Midbrain (tissue), 1 donor: ENCODE results near the gene RFX6.
"Not testable (repeated sequence)": the region's sequence is repeated elsewhere in the genome, so short reads cannot be mapped to it uniquely, and the experiment has no call there.

Experiments used
- DNase-seq: peaks from one replicate; lab custom pipeline; 2025; lab: John Stamatoyannopoulos, UW

The RFX6 gene, protein sequence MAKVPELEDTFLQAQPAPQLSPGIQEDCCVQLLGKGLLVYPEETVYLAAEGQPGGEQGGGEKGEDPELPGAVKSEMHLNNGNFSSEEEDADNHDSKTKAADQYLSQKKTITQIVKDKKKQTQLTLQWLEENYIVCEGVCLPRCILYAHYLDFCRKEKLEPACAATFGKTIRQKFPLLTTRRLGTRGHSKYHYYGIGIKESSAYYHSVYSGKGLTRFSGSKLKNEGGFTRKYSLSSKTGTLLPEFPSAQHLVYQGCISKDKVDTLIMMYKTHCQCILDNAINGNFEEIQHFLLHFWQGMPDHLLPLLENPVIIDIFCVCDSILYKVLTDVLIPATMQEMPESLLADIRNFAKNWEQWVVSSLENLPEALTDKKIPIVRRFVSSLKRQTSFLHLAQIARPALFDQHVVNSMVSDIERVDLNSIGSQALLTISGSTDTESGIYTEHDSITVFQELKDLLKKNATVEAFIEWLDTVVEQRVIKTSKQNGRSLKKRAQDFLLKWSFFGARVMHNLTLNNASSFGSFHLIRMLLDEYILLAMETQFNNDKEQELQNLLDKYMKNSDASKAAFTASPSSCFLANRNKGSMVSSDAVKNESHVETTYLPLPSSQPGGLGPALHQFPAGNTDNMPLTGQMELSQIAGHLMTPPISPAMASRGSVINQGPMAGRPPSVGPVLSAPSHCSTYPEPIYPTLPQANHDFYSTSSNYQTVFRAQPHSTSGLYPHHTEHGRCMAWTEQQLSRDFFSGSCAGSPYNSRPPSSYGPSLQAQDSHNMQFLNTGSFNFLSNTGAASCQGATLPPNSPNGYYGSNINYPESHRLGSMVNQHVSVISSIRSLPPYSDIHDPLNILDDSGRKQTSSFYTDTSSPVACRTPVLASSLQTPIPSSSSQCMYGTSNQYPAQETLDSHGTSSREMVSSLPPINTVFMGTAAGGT

DNA sequence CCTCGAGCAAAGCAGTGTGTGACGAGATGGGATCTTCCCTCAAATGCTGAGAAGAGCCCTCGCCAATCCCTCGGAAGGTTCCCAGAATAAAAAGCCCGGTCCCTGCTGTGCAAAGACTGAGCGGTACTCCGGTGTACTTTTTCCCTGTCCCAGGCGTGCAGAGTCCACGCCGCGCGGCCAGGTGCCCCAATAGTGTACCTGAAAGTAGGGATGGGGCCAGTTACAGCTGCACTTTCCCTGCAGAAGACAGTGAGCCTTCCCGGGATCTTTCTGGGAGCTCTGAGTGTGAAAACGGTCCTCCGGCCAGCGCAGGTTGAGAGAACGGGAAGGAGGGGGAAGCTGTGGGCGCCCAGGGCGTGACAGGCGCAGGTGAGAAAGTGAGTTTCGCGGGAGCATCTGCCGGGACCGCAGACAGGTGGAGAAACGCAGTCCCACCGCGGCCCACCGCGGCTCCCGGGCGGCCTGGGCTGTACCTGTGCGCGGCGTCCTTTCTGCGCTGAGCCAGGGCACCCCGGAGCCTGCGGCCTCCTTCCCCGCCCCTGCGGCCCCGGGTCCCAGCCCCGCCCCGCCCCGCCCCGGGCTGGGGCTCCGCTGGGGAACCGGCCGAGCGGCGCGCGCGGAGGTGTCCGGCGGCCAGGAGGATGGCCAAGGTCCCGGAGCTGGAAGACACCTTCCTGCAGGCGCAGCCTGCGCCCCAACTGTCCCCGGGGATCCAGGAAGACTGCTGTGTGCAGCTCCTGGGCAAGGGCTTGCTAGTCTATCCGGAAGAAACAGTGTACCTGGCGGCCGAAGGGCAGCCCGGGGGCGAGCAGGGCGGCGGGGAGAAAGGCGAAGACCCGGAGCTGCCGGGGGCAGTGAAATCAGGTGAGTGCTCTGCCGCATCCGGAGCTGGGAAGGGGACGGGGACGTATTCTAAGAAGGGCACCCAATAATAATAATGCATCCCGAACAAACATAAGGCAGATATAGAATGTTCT lies at the start of gene RFX6:
Gene RFX6 (plus strand): TSS at position 608 of the 977 bp plus-strand sequence. CDS start 34 bp downstream, at position 642.
- DNase-seq = no peak

DNA sequence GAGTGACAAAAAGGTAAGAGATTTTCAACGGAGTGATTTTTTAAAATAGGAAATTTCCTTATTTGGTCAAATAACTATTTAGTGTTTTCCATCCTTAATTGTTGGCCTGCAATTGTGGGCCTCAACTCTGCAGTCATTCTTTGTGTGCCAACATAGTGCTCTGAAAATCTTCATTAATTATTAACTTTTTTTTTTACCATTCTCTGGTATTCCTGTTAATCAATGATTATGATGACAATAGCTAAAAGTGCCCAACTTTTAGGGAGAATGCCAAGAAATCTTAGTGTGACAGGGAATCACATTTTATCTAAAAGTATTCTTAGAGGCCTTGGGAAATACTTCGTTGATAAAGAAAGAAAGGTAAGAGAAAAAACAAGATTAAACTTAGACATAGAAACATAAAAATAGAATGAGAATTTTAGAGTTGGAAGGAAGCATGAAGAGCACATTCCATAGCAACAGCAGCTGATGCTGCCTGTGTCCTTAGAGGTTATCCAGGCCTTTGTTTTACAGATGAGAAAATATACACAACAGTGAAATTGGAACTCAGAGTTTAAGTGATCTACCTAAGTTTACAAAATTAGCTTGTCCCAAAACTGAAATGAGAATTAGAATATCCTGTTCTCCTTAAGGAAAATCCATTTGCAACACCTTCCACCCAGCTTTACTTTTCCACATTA lies 49.3 kb upstream of the RFX6 start:
- no peak for DNase-seq

DNA sequence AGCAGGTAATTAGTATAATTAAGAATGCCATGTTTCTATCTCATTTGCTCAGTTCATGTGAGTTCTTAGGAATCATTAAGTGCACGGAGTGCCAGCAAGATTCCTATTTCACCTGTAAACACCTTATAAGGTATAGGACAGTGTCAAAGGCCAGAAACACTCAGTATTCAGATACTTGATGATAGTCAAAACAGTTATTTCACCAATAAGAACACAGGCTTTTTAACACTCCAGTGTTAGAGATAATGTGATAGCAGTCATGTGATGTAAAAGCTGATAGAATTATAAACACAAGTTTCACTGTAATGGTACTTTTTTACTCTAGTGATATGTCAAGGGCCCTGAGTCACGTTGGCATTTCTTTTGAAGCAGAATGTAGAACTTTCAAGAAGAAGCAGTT lies 48.1 kb upstream of the RFX6 start, which contains the start of gene GPRC6A:
Gene GPRC6A (minus strand): TSS at position 101 of the 400 bp plus-strand sequence. CDS start 70 bp downstream, at position 31.
- no peak for DNase-seq

DNA sequence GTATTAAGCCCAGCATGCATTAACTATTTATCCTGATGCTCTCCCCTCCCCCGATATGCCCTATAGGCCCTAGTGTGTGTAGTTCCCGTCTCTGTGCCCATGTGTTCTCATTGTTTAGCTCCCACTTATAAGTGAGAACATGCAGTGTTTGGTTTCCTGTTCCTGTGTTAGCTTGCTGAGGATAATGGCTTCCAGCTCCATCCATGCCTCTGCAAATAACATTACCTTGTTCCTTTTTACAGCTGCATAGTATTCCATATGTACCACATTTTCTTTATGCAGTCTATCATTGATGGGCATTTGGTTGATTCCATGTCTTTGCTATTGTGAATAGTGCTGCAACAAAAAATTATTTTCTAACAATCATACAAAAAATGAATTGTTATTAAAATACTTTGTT lies 42.5 kb upstream of the RFX6 start:
- DNase-seq = not testable (repeated sequence)

DNA sequence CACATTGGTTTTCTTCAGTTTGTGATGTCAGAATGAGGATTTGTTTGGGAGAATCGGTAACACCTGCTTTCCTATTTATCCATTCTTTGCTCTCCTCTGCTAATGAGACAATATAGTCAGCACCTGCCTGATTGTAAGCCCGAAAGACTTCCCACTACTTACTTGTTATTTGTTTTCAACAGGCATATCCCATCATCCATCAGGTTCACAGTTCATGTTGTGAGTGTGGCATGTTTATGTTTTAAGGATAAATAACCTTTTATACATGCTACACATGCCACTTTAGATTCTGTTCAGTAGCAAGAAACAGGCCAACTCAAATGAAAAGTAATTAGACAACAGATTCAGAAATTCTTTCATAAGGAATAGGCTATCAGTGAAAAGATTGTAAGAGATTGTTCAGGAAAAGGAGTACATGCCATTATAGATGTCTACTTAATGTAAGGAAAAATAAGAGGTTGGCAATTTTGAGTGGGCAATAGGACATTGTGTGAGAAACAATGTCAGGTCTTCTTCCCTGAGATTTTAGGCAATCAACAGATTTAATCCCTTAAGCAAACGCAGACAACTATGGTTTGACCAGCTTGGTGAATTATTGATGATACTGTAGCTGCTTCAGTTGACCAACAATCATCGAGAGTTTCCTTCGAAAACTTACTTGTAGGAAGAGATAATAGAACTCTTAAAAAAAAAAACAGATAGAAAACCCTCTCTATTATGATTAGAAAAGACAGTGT lies 40.3 kb upstream of the RFX6 start:
- no peak for DNase-seq

DNA sequence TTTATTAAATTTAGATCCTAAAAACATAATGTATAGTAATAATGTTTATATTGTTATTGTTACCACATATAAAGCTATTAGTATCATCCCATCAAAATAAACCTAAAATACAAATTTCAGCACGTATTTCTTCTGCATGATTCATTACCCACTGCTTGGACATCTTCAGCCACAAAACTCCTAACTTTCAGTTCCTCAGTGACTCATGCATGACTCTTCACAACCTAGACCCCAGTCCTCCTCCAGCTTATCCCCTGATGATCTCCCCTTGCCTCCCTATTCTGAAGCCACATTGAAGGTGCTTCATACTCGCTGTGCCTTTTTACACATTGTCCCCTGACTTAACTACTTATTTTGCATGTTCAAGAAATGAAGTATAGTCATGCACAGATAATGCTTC lies 37.0 kb upstream of the RFX6 start:
- no peak for DNase-seq

DNA sequence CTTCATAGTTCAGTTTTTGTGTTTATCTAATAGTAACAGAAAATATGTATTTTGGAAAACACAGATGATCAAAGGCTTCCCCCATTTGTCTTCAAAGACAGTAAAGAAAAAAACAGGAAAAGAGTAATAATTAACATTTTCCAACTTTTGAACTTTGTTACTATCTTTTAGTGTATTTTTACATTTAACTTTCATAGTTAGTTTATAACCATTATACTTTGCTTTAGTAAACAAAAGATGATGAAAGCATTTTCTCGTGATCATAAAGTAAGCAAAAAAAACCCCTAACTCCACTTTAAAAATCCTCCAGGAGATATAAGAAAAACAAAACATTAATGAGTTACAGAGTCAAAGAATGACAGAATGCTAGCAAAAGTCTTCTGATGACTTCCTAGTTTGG lies 34.6 kb upstream of the RFX6 start:
- no peak for DNase-seq

DNA sequence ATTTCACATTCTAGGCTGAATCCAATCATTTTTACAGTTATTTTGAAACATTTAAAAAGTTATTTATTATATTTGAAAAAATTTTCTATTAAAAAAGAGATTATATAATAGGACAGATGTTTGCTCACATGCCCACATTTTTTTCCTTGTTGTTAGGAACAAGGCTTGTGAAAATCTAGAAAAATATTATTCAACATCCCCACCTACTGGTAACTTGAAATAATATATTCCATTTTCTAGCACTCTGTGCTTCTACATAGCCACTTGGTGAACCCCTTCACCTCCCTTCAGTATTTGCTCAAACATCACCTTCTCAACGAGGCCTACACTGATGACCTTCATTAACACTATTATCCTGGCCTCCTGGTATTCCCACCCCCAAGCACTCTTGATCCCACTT lies 29.8 kb upstream of the RFX6 start:
- DNase-seq = peak; percentile 21

DNA sequence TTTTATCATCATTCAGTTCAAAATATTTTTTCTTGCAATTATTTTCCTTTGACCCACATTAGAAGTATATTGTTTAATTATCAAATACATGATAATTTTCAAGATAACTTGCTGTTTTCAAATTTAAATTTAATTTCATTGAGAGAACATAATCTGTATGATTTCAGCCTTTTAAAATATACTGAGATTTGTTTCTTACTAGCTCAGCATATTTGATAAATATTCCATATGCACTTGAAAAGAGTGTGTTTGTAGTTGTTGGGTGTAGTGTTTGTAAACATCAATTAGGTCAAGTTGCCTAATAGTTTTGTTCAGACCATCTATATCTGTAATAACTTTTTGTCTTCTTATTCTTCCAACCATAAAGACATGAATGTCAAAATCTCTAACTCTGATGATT lies 19.0 kb upstream of the RFX6 start:
- DNase-seq = no peak

DNA sequence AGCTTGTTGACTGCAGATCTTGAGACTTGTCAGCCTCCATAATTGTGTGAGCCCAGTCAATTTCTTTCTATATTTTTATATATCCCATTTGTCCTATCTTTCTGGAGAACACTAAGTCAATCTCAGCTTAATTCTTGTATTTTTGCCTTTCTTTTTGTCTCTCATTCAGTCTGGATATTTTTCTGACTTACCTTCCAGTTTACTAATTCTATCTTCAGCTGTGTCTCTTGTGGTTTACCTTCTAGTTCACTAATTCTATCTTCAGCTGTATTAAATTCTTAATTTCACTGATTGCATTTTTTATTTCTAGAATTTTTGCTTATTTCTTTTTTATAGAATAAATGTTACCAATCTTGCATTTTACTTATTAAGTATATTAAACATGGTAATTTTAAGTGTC lies 17.8 kb upstream of the RFX6 start:
- DNase-seq = no peak

DNA sequence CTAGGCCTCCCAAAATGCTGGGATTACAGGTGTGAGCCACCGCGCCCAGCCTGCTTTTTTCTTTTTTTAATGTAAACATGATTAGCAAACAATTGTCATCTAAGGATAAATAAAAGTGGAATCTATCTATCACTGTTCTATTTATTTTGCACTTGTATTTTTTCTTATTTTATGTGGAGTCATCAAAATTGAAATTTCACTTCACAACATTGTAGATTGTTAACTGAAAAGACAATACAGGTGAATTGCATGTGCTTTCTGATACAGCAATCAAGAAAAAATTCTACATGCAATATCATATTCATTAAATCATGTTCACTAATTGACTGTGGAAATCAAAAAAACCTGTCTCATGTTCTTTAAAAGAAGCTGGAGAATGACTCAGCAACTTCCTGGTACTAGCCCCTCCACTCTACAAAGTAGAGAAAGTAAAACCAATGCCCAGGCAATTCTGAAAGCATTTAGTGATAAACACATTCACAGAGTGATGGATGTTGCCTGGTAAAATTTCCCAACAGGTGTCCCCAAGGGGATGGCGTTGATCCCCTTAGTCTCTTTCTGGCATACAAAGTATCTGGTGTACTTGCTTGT lies 10.7 kb upstream of the RFX6 start:
- no peak for DNase-seq

DNA sequence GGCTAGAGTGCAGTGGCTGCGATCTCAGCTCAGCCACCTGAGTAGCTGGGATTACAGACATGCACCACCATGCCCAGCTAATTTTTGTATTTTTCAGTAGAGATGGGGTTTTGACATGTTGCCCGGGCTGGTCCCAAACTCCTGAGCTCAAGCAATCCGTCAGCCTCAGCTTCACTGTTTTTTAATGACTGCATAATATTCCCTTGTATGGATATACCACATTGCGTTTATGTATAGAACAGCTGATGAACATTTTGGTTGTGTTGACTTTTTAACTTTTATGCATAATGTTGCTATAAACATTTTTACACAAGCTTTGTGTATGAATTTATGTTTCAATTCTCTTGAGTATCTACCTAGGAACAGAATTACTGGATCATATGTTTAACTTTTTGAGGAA lies 4.3 kb upstream of the RFX6 start:
- DNase-seq = no peak

DNA sequence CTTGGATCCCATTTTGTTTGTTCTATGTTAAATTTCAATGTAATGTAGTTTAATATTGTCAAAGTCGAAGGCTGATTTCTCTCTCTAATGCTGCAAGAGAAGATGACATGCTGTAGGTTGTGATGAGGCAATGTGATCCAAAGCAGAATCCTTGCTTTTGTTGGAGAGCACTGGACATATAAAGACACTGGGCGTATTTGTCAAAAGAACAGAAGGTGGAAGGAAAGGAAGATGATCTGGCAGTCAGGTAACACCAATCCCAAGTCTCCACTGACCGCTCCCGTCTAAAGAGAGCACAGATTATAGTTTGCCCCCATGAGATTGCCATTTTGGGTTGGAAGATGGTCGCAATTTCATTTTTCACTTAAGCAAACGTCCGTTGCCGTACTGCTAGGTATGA lies 935 bp upstream of the RFX6 start:
- DNase-seq = no peak

DNA sequence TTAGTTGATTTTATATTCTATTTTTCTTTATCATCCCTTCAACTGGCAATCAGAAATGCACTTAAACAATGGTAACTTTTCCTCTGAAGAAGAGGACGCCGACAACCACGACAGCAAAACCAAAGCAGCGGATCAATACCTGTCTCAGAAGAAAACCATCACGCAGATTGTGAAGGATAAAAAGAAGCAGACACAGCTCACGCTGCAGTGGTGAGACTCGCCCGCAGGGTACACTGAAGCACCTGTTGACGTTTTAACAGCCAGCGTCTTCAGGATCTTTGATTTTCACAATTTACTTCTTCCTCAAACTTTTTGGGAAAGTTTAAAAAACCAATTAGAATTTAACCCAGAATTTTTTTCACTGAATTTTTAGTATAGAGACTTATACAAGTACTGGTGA lies 701 bp downstream of the RFX6 start:
- DNase-seq = no peak

DNA sequence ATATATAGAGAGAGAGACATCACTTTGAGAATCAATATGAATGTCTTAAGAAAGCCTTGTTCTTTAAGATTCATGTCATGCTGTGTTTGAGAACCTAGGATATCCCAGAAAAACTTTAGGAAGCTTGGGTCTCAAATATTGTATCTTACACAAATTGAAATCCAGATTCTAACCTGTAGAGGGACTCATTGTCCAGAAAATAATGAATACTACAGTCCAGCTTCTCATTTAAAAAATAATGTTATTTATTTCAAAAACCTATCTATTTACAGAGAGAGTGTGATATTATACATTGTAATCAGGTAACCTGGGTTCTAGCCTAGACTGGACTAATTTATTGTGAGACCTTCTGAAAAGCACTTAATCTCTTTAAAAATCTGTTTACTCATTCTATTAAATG lies 4.2 kb downstream of the RFX6 start:
- DNase-seq = no peak

DNA sequence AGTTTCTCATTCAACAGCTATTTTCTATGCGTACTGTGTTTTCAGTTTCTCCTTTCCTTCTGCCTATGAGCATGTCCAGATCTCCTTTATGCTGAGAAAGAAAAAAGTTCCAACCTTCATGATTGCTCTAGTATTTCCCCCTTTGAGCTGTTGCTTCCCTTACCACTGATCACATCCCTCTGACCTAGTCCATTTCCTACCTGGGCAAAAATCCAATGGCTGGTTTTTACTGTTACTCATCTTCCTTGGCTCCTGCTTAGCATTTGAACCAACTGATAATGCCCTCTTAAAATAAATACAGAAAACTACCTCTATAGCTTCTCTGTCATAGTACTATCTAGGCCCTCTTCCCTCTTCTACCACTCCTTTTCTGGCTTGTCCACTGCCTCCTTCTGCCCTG lies 6.0 kb downstream of the RFX6 start:
- no peak for DNase-seq

DNA sequence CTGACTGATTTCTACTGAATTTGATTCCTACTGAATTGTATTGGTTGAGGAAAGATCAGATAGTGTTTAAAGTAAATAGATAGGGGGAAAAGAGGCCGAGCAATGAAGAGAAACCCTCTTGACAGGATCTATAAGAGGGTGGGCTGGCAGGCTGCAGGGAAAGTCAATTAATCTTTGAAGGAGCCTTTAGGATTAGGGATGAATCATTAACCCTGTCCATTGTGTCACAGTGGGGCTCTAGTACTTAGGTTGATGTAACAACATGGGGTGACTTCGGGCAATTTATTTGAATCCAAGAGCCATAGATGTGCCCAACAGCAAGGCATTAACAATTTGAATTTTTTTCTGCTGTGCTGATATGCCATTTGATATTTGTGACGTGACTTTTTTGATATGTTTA lies 7.5 kb downstream of the RFX6 start:
- DNase-seq = no peak

DNA sequence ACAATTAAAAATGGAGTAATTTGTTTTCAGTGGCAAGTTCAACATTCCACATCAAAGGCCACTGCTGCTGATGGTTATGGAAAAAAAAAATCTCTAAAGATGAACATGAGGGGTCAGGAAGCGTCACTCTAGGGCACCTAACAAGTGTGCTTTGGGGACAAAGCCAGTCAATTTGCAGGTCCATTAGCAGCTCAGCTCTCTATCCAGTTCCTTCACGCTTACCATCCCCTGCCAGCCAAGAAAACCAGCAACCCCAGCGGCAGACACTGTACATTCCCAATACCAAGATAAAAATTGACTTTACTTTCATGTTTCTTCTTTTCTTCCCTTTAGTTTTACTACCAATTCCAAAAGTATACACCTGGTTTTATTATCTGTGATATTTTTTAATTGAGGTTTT lies 10.1 kb downstream of the RFX6 start:
- DNase-seq = no peak

DNA sequence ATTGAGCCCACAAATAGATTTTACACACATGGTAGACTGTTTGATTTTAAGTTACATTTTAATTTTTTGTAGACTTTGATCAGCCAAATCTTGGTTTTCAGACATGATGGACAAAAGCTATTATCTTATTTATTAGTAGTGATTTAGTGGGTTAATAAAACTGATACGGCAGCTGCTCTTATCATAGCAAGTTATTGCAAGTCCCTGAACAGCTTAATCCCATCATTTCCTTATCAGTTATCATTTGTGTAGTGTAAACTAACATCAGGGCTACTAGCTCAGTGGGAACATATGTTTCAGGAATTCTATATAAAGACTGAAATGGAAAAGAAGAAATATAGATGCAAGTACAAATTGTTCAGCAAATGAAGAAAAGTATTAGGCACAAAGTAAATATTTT lies 10.9 kb downstream of the RFX6 start:
- no peak for DNase-seq

DNA sequence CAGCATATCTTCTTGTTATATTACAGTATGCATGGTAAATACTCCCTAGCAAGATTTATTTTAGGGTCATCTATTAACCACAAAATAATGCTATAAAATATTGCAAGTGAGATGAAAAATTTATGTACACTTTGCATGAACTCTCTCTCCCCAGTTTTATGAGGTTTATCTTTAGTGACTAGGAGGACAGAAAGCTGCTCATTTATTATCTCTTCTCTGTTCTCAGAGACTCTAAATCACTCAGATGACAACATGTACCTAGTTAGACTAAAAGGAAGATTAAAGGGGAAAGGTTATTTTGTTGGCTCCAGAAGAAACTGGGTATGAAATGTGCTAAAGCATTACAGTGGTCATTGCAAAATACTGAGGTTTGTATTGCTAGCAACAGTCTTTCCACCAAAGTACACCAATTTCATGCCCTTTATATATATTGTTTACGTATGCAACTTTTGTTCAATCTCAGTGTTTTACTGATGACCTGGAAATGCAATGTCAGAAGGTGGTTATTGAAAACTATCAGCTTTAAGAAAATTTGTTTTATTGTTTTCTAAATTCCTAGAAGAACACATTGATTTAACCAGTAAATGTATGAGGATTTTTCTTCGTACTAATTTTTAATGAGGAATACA lies 11.8 kb downstream of the RFX6 start:
- DNase-seq = no peak
